ENCODE results near the gene RFWD3.

The RFWD3 gene

DNA sequence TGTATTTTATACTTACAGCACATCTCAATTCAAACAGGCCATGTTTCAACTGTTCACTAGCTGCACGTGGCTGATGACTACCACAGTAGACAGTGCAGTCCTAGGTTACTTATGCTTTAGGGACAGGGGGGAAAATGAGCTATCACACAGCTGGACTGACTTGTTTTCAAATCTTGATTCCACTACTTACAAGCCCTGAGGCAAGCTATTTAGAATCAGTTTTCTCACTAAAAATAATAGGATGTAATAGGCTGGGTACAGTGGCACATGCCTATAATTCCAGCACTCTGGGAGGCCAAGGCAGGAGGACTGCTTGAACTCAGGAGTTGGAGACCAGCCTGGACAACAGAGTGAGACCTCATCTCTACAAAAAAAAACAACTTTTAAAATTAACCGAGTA lies 70.1 kb downstream of the RFWD3 start:
- H3K27ac ChIP-seq (ENCODE audit: low read depth, low read length), result no peak overlapping the region
- H3K27me3 ChIP-seq (ENCODE audit: control insufficient read depth, insufficient read depth, low read length), result no peaks in the 10 kb centered on the region
- no peak overlapping the region for H3K9ac ChIP-seq (ENCODE audit: low read length)
- H3K4me1 ChIP-seq (ENCODE audit: control insufficient read depth, insufficient read depth, low read length), result peaks cover 6% of the 10 kb centered on the region
- peaks cover 8% of the 10 kb centered on the region for H3K36me3 ChIP-seq (ENCODE audit: control insufficient read depth, insufficient read depth, low read length)
- H3K9me3 ChIP-seq (ENCODE audit: control insufficient read depth, insufficient read depth, low read depth, low read length), result no peaks in the 10 kb centered on the region
- H3K4me3 ChIP-seq (ENCODE audit: low read depth, low read length), result no peak overlapping the region

DNA sequence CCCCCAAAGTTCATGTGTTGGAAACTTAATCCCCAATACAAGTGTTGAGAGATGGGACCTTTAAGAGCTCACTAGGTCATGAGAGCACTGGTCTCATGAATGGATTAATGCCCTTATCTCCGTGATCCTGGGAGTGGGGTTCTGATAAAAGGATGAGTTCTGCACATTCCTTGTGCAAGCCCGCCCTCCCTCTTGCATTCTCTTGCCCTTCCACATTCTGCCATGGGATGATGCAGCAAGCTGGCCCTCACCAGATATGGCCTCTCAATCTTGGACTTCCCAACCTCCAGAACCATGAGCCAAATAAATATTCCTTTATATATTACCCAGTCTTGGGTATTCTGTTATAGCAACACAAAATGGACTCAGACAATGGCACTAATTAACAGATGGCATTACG lies 73.8 kb downstream of the RFWD3 start:
- Histone ChIP-seq H3K9ac (ENCODE audit: low read length) (no peak overlapping the region), H3K9me3 (ENCODE audit: control insufficient read depth, insufficient read depth, low read depth, low read length) (no peaks in the 10 kb centered on the region), H3K27ac (ENCODE audit: low read depth, low read length) (no peak overlapping the region)

GRCh38 chr16:74591876-74592650 lies 74.6 kb downstream of the RFWD3 start:
- peaks cover 5% of the 10 kb centered on the region for H3K36me3 ChIP-seq (ENCODE audit: control insufficient read depth, insufficient read depth, low read length)
- H3K27ac ChIP-seq (ENCODE audit: low read depth, low read length), result peak overlapping the region; percentile 6; the same call in 1 of the 2 replicates
- no peaks in the 10 kb centered on the region for H3K4me1 ChIP-seq (ENCODE audit: control insufficient read depth, insufficient read depth, low read length)
- no peak overlapping the region for H3K9ac ChIP-seq (ENCODE audit: low read length)
- no peaks in the 10 kb centered on the region for H3K9me3 ChIP-seq (ENCODE audit: control insufficient read depth, insufficient read depth, low read depth, low read length)
- H3K27me3 ChIP-seq (ENCODE audit: control insufficient read depth, insufficient read depth, low read length), result no peaks in the 10 kb centered on the region
- H3K4me3 ChIP-seq (ENCODE audit: low read depth, low read length), result no peak overlapping the region

More for the DNA sequence above, 73.8 kb downstream of the RFWD3 start:
- Histone ChIP-seq H3K36me3 (ENCODE audit: control insufficient read depth, insufficient read depth, low read length) (peaks cover 6% of the 10 kb centered on the region), H3K4me3 (ENCODE audit: low read depth, low read length) (no peak overlapping the region), H3K27me3 (ENCODE audit: control insufficient read depth, insufficient read depth, low read length) (no peaks in the 10 kb centered on the region), H3K4me1 (ENCODE audit: control insufficient read depth, insufficient read depth, low read length) (no peaks in the 10 kb centered on the region)

DNA sequence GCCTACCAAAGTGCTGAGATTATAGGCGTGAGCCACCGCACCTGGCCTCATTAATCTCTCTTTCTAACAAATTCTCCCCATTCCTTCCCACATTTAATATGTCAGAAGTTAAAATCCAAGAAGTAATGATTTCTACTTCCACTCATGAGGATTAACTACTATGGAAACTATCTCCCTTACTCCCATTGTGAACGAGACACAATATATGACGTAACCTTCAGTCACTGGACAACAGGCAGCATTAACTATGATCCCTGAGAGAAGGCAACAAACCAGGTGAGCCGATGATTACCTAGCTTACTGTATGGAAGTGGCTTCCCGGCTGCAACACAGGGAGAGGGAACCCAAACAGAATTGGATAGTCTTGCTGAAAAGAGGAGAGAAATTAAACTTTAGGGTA lies 79.7 kb downstream of the RFWD3 start:
- Histone ChIP-seq H3K4me1 (ENCODE audit: control insufficient read depth, insufficient read depth, low read length) (no peaks in the 10 kb centered on the region), H3K27me3 (ENCODE audit: control insufficient read depth, insufficient read depth, low read length) (no peaks in the 10 kb centered on the region), H3K36me3 (ENCODE audit: control insufficient read depth, insufficient read depth, low read length) (no peaks in the 10 kb centered on the region), H3K9ac (ENCODE audit: low read length) (no peak overlapping the region), H3K4me3 (ENCODE audit: low read depth, low read length) (no peak overlapping the region), H3K9me3 (ENCODE audit: control insufficient read depth, insufficient read depth, low read depth, low read length) (no peaks in the 10 kb centered on the region), H3K27ac (ENCODE audit: low read depth, low read length) (no peak overlapping the region)

GRCh38 chr16:74585846-74586443 lies 80.7 kb downstream of the RFWD3 start:
- no peaks in the 10 kb centered on the region for H3K4me1 ChIP-seq (ENCODE audit: control insufficient read depth, insufficient read depth, low read length)
- no peak overlapping the region for H3K4me3 ChIP-seq (ENCODE audit: low read depth, low read length)
- no peak overlapping the region for H3K9ac ChIP-seq (ENCODE audit: low read length)
- no peaks in the 10 kb centered on the region for H3K27me3 ChIP-seq (ENCODE audit: control insufficient read depth, insufficient read depth, low read length)
- no peaks in the 10 kb centered on the region for H3K36me3 ChIP-seq (ENCODE audit: control insufficient read depth, insufficient read depth, low read length)
- no peak overlapping the region for H3K27ac ChIP-seq (ENCODE audit: low read depth, low read length)
- H3K9me3 ChIP-seq (ENCODE audit: control insufficient read depth, insufficient read depth, low read depth, low read length), result no peaks in the 10 kb centered on the region

DNA sequence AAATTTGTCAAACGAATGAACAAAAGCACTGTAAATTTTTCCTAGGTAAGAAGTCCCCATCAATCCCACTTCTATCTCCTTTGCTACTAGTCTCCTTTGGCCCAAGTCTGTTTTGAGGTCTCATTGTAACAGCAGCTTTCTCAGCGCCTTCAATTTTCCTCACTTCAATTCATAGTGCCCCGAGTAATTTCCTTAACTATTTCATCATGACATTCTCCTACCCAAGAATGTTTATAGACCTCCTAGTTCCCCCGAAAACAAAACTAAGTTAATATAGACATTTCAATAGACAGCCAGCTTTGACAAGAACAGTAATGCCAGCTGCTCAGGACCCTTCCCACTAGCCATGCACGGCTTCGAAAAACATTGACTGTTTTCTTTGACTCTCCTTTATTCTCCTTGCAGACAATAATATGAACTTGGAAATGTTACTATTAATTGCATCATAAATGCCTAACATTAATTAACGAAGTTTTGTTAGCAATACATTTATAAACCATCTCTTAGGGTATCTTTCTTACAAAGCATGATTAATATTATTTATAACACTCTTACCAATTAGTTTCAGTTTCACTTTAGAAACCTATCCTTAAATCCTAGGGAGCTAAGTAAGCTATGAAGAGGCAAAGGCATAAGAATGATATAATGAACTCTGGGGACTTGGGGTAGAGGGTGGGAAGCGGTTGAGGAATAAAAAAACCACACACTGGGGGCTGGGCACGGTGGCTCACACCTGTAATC lies 82.6 kb downstream of the RFWD3 start:
- Histone ChIP-seq H3K9ac (ENCODE audit: low read length) (no peak overlapping the region), H3K27me3 (ENCODE audit: control insufficient read depth, insufficient read depth, low read length) (no peaks in the 10 kb centered on the region), H3K27ac (ENCODE audit: low read depth, low read length) (no peak overlapping the region), H3K4me1 (ENCODE audit: control insufficient read depth, insufficient read depth, low read length) (no peaks in the 10 kb centered on the region), H3K4me3 (ENCODE audit: low read depth, low read length) (no peak overlapping the region), H3K9me3 (ENCODE audit: control insufficient read depth, insufficient read depth, low read depth, low read length) (no peaks in the 10 kb centered on the region), H3K36me3 (ENCODE audit: control insufficient read depth, insufficient read depth, low read length) (no peaks in the 10 kb centered on the region)

GRCh38 chr16:74582970-74583369 lies 83.7 kb downstream of the RFWD3 start:
- H3K27ac ChIP-seq (ENCODE audit: low read depth, low read length), result no peak overlapping the region
- H3K9ac ChIP-seq (ENCODE audit: low read length), result no peak overlapping the region
- no peaks in the 10 kb centered on the region for H3K27me3 ChIP-seq (ENCODE audit: control insufficient read depth, insufficient read depth, low read length)
- no peaks in the 10 kb centered on the region for H3K9me3 ChIP-seq (ENCODE audit: control insufficient read depth, insufficient read depth, low read depth, low read length)
- no peaks in the 10 kb centered on the region for H3K4me1 ChIP-seq (ENCODE audit: control insufficient read depth, insufficient read depth, low read length)
- no peaks in the 10 kb centered on the region for H3K36me3 ChIP-seq (ENCODE audit: control insufficient read depth, insufficient read depth, low read length)
- H3K4me3 ChIP-seq (ENCODE audit: low read depth, low read length), result no peak overlapping the region

- Histone ChIP-seq H3K27ac (ENCODE audit: low read depth, low read length) (no peak overlapping the region), H3K9me3 (ENCODE audit: control insufficient read depth, insufficient read depth, low read depth, low read length) (no peaks in the 10 kb centered on the region), H3K4me3 (ENCODE audit: low read depth, low read length) (no peak overlapping the region), H3K27me3 (ENCODE audit: control insufficient read depth, insufficient read depth, low read length) (no peaks in the 10 kb centered on the region), H3K4me1 (ENCODE audit: control insufficient read depth, insufficient read depth, low read length) (no peaks in the 10 kb centered on the region), H3K9ac (ENCODE audit: low read length) (no peak overlapping the region), H3K36me3 (ENCODE audit: control insufficient read depth, insufficient read depth, low read length) (no peaks in the 10 kb centered on the region)
Observed at GRCh38 chr16:74580833-74581232, 85.8 kb downstream of the RFWD3 start.

GRCh38 chr16:74578838-74579237 lies 87.8 kb downstream of the RFWD3 start:
- H3K27me3 ChIP-seq (ENCODE audit: control insufficient read depth, insufficient read depth, low read length), result no peaks in the 10 kb centered on the region
- no peak overlapping the region for H3K9ac ChIP-seq (ENCODE audit: low read length)
- no peaks in the 10 kb centered on the region for H3K9me3 ChIP-seq (ENCODE audit: control insufficient read depth, insufficient read depth, low read depth, low read length)
- no peak overlapping the region for H3K4me3 ChIP-seq (ENCODE audit: low read depth, low read length)
- H3K36me3 ChIP-seq (ENCODE audit: control insufficient read depth, insufficient read depth, low read length), result no peaks in the 10 kb centered on the region
- no peaks in the 10 kb centered on the region for H3K4me1 ChIP-seq (ENCODE audit: control insufficient read depth, insufficient read depth, low read length)
- H3K27ac ChIP-seq (ENCODE audit: low read depth, low read length), result no peak overlapping the region

DNA sequence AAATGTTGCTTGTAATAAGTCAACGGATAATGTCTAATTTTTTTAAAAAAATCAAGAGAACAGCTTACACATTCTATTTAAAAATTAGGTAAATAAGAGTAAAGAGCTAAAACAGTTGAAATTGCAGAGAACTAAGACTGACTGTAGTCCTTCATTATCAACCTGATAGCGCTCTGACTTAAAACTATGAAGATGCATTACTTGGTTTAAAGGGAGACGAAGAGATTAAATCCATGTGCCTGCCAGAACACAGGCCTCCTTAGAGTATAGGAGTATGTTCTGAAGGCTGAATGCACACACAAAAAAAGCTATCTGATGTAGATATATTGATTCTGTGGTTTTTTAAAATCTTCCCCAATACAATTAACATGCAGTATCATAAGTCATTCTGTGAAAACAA lies 88.2 kb downstream of the RFWD3 start:
- no peaks in the 10 kb centered on the region for H3K36me3 ChIP-seq (ENCODE audit: control insufficient read depth, insufficient read depth, low read length)
- H3K9ac ChIP-seq (ENCODE audit: low read length), result no peak overlapping the region
- no peaks in the 10 kb centered on the region for H3K9me3 ChIP-seq (ENCODE audit: control insufficient read depth, insufficient read depth, low read depth, low read length)
- H3K27me3 ChIP-seq (ENCODE audit: control insufficient read depth, insufficient read depth, low read length), result no peaks in the 10 kb centered on the region
- no peak overlapping the region for H3K27ac ChIP-seq (ENCODE audit: low read depth, low read length)
- no peaks in the 10 kb centered on the region for H3K4me1 ChIP-seq (ENCODE audit: control insufficient read depth, insufficient read depth, low read length)
- no peak overlapping the region for H3K4me3 ChIP-seq (ENCODE audit: low read depth, low read length)

- H3K9me3 ChIP-seq (ENCODE audit: control insufficient read depth, insufficient read depth, low read depth, low read length), result no peaks in the 10 kb centered on the region
- no peak overlapping the region for H3K4me3 ChIP-seq (ENCODE audit: low read depth, low read length)
- H3K27ac ChIP-seq (ENCODE audit: low read depth, low read length), result no peak overlapping the region
- H3K9ac ChIP-seq (ENCODE audit: low read length), result no peak overlapping the region
- no peaks in the 10 kb centered on the region for H3K27me3 ChIP-seq (ENCODE audit: control insufficient read depth, insufficient read depth, low read length)
- no peaks in the 10 kb centered on the region for H3K36me3 ChIP-seq (ENCODE audit: control insufficient read depth, insufficient read depth, low read length)
- H3K4me1 ChIP-seq (ENCODE audit: control insufficient read depth, insufficient read depth, low read length), result no peaks in the 10 kb centered on the region
Observed at GRCh38 chr16:74577882-74578366, 88.8 kb downstream of the RFWD3 start.

All from HUES6 (cell line).